ENCODE data around the gene RAET1E. TPM values are rescaled to one million over a fixed set of nuclear protein-coding genes. Genes with fewer than 3 reads are reported as not detected.
"Not testable (repeated sequence)": the region's sequence is repeated elsewhere in the genome, so short reads cannot be mapped to it uniquely, and the experiment has no call there.

The RAET1E gene
- total and polyA plus RNA-seq, 8 donors = 0.20 to 0.69 (median 0.50) TPM

- no peak for TF ChIP-seq CTCF (IDR thresholded peaks at IDR 0.05)
- Histone ChIP-seq H3K27me3 (no peaks in the 10 kb centered on the region), H3K9me3 (peaks cover 0 to 10% of the 10 kb centered on the region in 2 donors), H3K4me3 (no peak overlapping the region), H3K27ac (no peak overlapping the region), H3K4me1 (no peaks in the 10 kb centered on the region), H3K36me3 (no peaks in the 10 kb centered on the region)
- intact Hi-C loops (cut with DNase I) = no loop called here
- DNase-seq (no peak), ATAC-seq (no peak)
These were observed 15.2 kb upstream of the RAET1E start for GRCh38 chr6:149913085-149913484.

- H3K4me3 ChIP-seq; H3K36me3 ChIP-seq; H3K27me3 ChIP-seq; ATAC-seq; intact Hi-C loops (cut with DNase I); H3K4me1 ChIP-seq; H3K27ac ChIP-seq; DNase-seq: not testable (repeated sequence)
- H3K9me3 ChIP-seq = peaks cover 0 to 13% of the 10 kb centered on the region in 2 donors
These were observed 14.8 kb upstream of the RAET1E start for GRCh38 chr6:149912680-149913079.

- Histone ChIP-seq H3K4me3 (no peak overlapping the region), H3K27ac (no peak overlapping the region), H3K36me3 (no peaks in the 10 kb centered on the region), H3K4me1 (peaks cover 0 to 2% of the 10 kb centered on the region in 2 donors), H3K27me3 (no peaks in the 10 kb centered on the region), H3K9me3 (peaks cover 0 to 13% of the 10 kb centered on the region in 2 donors)
- DNase-seq (no peak), ATAC-seq (no peak)
- TF ChIP-seq CTCF (IDR thresholded peaks at IDR 0.05) = no peak
- intact Hi-C loops (cut with DNase I) = no loop called here
These were observed 12.8 kb upstream of the RAET1E start for GRCh38 chr6:149910721-149911151.

- H3K4me3 ChIP-seq = no peak overlapping the region
- DNase-seq (no peak), ATAC-seq (no peak)
- no peak for TF ChIP-seq CTCF (IDR thresholded peaks at IDR 0.05)
- no peak overlapping the region for H3K27ac ChIP-seq
- peaks cover 0 to 13% of the 10 kb centered on the region in 2 donors for H3K9me3 ChIP-seq
- peaks cover 0 to 7% of the 10 kb centered on the region in 2 donors for H3K4me1 ChIP-seq
- no peaks in the 10 kb centered on the region for H3K36me3 ChIP-seq
- intact Hi-C loops (cut with DNase I) = no loop called here
- H3K27me3 ChIP-seq = no peaks in the 10 kb centered on the region
These were observed 12.0 kb upstream of the RAET1E start for GRCh38 chr6:149909701-149910470.

- intact Hi-C loops (cut with DNase I); H3K27me3 ChIP-seq: not testable (repeated sequence)
- peaks cover 0 to 13% of the 10 kb centered on the region in 2 donors for H3K9me3 ChIP-seq
These were observed 10.6 kb upstream of the RAET1E start for GRCh38 chr6:149908480-149908879.

GRCh38 chr6:149907317-149907716 lies 9.4 kb upstream of the RAET1E start:
- peaks cover 0 to 13% of the 10 kb centered on the region in 2 donors for H3K9me3 ChIP-seq
- no peaks in the 10 kb centered on the region for H3K36me3 ChIP-seq
- ATAC-seq (no peak), DNase-seq (no peak)
- no peak for TF ChIP-seq CTCF (IDR thresholded peaks at IDR 0.05)
- H3K4me3 ChIP-seq = no peak overlapping the region
- H3K27ac ChIP-seq = no peak overlapping the region
- peaks cover 0 to 7% of the 10 kb centered on the region in 2 donors for H3K4me1 ChIP-seq
- intact Hi-C loops (cut with DNase I) = no loop called here
- no peaks in the 10 kb centered on the region for H3K27me3 ChIP-seq

More at GRCh38 chr6:149908480-149908879, 10.6 kb upstream of the RAET1E start:
- H3K4me3 ChIP-seq, DNase-seq, H3K36me3 ChIP-seq, H3K27ac ChIP-seq, H3K4me1 ChIP-seq, ATAC-seq: not testable (repeated sequence)

All from left lung (tissue), 10 donors.